Glutamatergic neuron (in vitro differentiated cells): ENCODE measurements around the gene ADIPOR2. TPM values are rescaled to one million over a fixed set of nuclear protein-coding genes. Genes with fewer than 3 reads are reported as not detected.

Experiments
- DNase-seq: peaks from one replicate; pipeline ENCODE4 v3.0.0; 2022
- H3K27ac Mint-ChIP-seq: one replicate; pipeline ENCODE4 v1.8.0; 2020; ENCODE audit warnings: mild to moderate bottlenecking, mixed read lengths, inconsistent platforms; ENCODE audit not compliant: unreplicated experiment
- H3K27me3 Mint-ChIP-seq: one replicate; pipeline ENCODE4 v1.8.0; 2020; ENCODE audit warnings: mild to moderate bottlenecking, moderate library complexity, mixed read lengths, inconsistent platforms; ENCODE audit not compliant: unreplicated experiment
- H3K36me3 Mint-ChIP-seq: one replicate; pipeline ENCODE4 v1.8.0; 2020; ENCODE audit warnings: mild to moderate bottlenecking, mixed read lengths, inconsistent platforms; ENCODE audit not compliant: unreplicated experiment
- H3K4me1 Mint-ChIP-seq: one replicate; pipeline ENCODE4 v1.8.0; 2020; ENCODE audit warnings: mild to moderate bottlenecking, low read depth, mixed read lengths, inconsistent platforms; ENCODE audit not compliant: unreplicated experiment
- H3K4me3 Mint-ChIP-seq: one replicate; pipeline ENCODE4 v1.8.0; 2020; ENCODE audit warnings: mild to moderate bottlenecking, mixed read lengths, inconsistent platforms; ENCODE audit not compliant: unreplicated experiment
- H3K9me3 Mint-ChIP-seq: one replicate; pipeline ENCODE4 v1.8.0; 2020; ENCODE audit warnings: mild to moderate bottlenecking, moderate library complexity, mixed read lengths, inconsistent platforms; ENCODE audit not compliant: unreplicated experiment
- total RNA-seq: library from RNA; stranded (reverse); fragmentation: NEBNext Ultra II Directional; extraction: Animal tissue kit (Norgen Biotek cat#: 25700); gene quantifications from one replicate; pipeline ENCODE4 v1.2.1, GENCODE V29; 2021; ENCODE audit not compliant: unreplicated experiment
- TF ChIP-seq, protein P1 (sequence below): fragments of 200-600 bp; sonication (generic); IDR thresholded peaks from one replicate; pipeline ENCODE4 v1.5.0; 2021; ENCODE audit not compliant: partially characterized antibody, unreplicated experiment

ADIPOR2 gene
- total RNA-seq, 1 donor from 2014 or later: 43.3 TPM

DNA sequence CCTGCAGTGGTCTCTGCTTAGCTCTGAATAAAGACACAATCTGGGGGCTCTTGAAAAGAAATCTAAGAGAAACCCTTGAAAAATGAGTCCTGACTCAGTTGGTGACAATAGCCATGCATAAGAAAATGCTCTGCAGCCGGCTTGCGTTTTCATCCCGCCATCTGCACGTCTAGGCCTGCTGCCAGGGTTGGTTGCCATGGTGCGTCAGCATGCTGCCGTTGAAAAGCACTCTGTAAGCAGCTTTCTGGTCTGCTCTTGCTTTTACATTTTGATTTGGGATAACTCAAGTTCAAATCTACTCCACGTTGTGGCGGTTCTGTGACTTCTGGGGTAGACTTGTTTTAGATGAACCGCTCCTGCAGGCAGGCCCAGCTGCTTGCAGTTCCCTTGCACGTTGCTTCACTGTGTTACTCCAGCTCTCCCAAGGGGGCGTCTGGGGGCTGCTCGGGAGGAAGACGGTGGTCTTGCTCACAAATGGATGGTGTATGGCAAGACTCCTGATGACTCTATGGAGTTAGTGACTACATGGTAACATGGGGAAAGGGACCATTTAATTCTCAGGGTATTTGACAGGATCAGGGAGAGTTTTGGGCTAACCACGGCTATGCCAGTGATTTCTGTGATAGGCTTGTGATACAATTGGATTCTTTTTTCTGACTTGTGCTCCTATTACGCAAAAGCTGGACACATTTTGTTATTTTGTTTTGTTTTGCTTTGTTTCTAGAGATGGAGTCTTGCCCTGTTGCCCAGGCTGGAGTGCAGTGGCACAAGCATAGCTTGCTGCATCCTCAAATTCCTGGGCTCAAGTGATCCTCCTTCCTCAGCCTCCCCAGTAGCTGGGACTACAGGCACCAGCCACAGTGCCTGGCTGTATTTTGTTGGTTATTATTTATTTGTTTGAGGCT, 46.1 kb upstream of the ADIPOR2 start:
- Mint-ChIP-seq H3K27ac (peak overlapping the region; percentile 42), H3K4me3 (peak overlapping the region; percentile 36), H3K27me3 (peaks cover 5% of the 10 kb centered on the region), H3K9me3 (peaks cover 5% of the 10 kb centered on the region), H3K36me3 (peaks cover 18% of the 10 kb centered on the region), H3K4me1 (peaks cover 24% of the 10 kb centered on the region)
- peak; percentile 51 for DNase-seq
- TF ChIP-seq, protein P1, sequence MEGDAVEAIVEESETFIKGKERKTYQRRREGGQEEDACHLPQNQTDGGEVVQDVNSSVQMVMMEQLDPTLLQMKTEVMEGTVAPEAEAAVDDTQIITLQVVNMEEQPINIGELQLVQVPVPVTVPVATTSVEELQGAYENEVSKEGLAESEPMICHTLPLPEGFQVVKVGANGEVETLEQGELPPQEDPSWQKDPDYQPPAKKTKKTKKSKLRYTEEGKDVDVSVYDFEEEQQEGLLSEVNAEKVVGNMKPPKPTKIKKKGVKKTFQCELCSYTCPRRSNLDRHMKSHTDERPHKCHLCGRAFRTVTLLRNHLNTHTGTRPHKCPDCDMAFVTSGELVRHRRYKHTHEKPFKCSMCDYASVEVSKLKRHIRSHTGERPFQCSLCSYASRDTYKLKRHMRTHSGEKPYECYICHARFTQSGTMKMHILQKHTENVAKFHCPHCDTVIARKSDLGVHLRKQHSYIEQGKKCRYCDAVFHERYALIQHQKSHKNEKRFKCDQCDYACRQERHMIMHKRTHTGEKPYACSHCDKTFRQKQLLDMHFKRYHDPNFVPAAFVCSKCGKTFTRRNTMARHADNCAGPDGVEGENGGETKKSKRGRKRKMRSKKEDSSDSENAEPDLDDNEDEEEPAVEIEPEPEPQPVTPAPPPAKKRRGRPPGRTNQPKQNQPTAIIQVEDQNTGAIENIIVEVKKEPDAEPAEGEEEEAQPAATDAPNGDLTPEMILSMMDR: no peak

DNA sequence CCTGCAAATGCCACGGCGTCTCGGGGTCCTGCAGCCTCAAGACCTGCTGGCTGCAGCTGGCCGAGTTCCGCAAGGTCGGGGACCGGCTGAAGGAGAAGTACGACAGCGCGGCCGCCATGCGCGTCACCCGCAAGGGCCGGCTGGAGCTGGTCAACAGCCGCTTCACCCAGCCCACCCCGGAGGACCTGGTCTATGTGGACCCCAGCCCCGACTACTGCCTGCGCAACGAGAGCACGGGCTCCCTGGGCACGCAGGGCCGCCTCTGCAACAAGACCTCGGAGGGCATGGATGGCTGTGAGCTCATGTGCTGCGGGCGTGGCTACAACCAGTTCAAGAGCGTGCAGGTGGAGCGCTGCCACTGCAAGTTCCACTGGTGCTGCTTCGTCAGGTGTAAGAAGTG, 45.1 kb upstream of the ADIPOR2 start:
- peaks cover 5% of the 10 kb centered on the region for H3K9me3 Mint-ChIP-seq
- peaks cover 5% of the 10 kb centered on the region for H3K27me3 Mint-ChIP-seq
- no peak overlapping the region for H3K4me3 Mint-ChIP-seq
- TF ChIP-seq, protein P1: no peak
- no peak for DNase-seq
- peaks cover 14% of the 10 kb centered on the region for H3K36me3 Mint-ChIP-seq
- H3K27ac Mint-ChIP-seq: no peak overlapping the region
- peaks cover 21% of the 10 kb centered on the region for H3K4me1 Mint-ChIP-seq

DNA sequence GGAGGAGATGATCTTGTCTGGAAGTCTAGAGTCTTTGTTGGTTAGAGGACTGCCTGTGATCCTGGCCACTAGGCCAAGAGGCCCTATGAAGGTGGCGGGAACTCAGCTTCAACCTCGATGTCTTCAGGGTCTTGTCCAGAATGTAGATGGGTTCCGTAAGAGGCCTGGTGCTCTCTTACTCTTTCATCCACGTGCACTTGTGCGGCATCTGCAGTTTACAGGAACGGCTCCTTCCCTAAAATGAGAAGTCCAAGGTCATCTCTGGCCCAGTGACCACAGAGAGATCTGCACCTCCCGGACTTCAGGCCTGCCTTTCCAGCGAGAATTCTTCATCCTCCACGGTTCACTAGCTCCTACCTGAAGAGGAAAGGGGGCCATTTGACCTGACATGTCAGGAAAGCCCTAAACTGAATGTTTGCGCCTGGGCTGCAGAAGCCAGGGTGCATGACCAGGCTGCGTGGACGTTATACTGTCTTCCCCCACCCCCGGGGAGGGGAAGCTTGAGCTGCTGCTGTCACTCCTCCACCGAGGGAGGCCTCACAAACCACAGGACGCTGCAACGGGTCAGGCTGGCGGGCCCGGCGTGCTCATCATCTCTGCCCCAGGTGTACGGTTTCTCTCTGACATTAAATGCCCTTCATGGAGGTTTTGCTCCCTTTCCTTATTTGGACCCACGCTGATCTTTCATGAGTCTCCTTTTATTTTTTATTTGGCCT, 44.1 kb upstream of the ADIPOR2 start:
- Mint-ChIP-seq H3K4me1 (peaks cover 21% of the 10 kb centered on the region), H3K9me3 (peaks cover 2% of the 10 kb centered on the region), H3K4me3 (no peak overlapping the region), H3K27ac (no peak overlapping the region), H3K27me3 (peaks cover 5% of the 10 kb centered on the region), H3K36me3 (peaks cover 14% of the 10 kb centered on the region)
- no peak for DNase-seq
- TF ChIP-seq, protein P1: no peak

DNA sequence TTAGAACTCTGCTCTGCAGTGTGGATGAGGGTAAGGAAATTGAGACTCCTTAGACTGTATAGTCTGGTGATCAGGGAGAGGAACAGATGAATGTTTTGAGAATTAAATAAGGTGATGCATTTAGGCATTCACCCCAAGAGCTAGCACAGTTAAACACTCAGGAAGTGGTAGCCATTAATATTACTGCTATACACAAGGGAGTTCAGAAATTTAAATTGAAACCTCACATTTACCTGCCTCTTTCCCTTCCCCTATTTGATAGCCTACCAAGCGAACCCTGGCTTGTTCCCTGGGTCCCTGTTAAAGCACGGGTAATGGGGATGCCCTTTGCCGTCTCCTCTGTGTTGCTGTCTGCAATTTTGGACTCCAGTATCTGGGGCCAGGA, 43.6 kb upstream of the ADIPOR2 start:
- H3K9me3 Mint-ChIP-seq: peaks cover 2% of the 10 kb centered on the region
- TF ChIP-seq, protein P1: no peak
- peaks cover 21% of the 10 kb centered on the region for H3K4me1 Mint-ChIP-seq
- no peak overlapping the region for H3K27ac Mint-ChIP-seq
- DNase-seq: no peak
- H3K4me3 Mint-ChIP-seq: no peak overlapping the region
- H3K27me3 Mint-ChIP-seq: peaks cover 8% of the 10 kb centered on the region
- peaks cover 14% of the 10 kb centered on the region for H3K36me3 Mint-ChIP-seq
